BLaER1 (cell line): ENCODE results near the gene CADM4.

Experiments used
- H3K27ac ChIP-seq: shearing (Covaris generic); formaldehyde crosslinking; 2 replicates; pipeline ENCODE4 v1.8.1; 2022
- H3K27me3 ChIP-seq: shearing (Covaris generic); formaldehyde crosslinking; 2 replicates; pipeline ENCODE4 v1.8.1; 2022
- H3K36me3 ChIP-seq: shearing (Covaris generic); formaldehyde crosslinking; 2 replicates; pipeline ENCODE4 v1.8.1; 2022
- H3K4me1 ChIP-seq: shearing (Covaris generic); formaldehyde crosslinking; 2 replicates; pipeline ENCODE4 v1.8.1; 2022
- H3K4me2 ChIP-seq: shearing (Covaris generic); formaldehyde crosslinking; 2 replicates; pipeline ENCODE4 v1.8.1; 2022
- H3K4me3 ChIP-seq: shearing (Covaris generic); formaldehyde crosslinking; 2 replicates; pipeline ENCODE4 v1.8.1; 2022
- H3K9ac ChIP-seq: shearing (Covaris generic); formaldehyde crosslinking; 2 replicates; pipeline ENCODE4 v1.8.1; 2022
- H3K9me3 ChIP-seq: shearing (Covaris generic); formaldehyde crosslinking; 2 replicates; pipeline ENCODE4 v1.8.1; 2022
- H4K20me1 ChIP-seq: shearing (Covaris generic); formaldehyde crosslinking; 2 replicates; pipeline ENCODE4 v1.8.1; 2022
- Cebpa-rat ChIP-seq: shearing (Covaris generic); IDR thresholded peaks from 2 replicates; pipeline ENCODE4 v1.8.1; 2022

Gene CADM4

DNA sequence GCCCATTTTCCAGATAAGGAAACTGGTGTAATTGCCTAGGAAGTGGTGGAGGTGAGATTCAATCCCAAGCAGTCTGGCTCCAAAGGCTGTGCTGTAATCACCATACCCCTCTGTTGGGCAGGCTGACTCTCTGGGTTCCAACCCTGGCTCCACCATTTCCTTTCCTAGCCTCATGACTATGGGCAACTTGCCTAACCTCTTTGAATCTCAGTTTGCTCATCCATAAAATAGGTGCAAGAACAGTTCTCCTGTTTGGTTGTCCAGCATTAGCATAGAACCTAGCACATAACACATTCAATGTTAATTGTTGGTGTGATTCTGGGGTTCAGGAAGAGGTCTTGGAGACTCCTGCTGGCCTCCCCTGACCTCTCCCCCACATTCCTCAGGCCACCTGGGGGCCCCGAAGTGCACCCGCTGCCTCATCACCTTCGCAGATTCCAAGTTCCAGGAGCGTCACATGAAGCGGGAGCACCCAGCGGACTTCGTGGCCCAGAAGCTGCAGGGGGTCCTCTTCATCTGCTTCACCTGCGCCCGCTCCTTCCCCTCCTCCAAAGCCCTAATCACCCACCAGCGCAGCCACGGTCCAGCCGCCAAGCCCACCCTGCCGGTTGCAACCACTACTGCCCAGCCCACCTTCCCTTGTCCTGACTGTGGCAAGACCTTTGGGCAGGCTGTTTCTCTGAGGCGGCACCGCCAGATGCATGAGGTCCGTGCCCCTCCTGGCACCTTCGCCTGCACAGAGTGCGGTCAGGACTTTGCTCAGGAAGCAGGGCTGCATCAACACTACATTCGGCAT, 41.0 kb downstream of the CADM4 start:
- TF ChIP-seq Cebpa-rat: no peak
- Histone ChIP-seq H4K20me1 (peaks cover 34% of the 10 kb centered on the region; the same call in 1 of the 2 replicates), H3K9me3 (no peaks in the 10 kb centered on the region), H3K27ac (no peak overlapping the region), H3K36me3 (peaks cover 53% of the 10 kb centered on the region), H3K4me2 (peak overlapping the region; percentile 99), H3K27me3 (no peaks in the 10 kb centered on the region), H3K4me1 (peaks cover 58% of the 10 kb centered on the region), H3K9ac (0 out of 2 replicates have a peak overlapping the region, but pooled peaks have one; percentile 91), H3K4me3 (no peak overlapping the region)

DNA sequence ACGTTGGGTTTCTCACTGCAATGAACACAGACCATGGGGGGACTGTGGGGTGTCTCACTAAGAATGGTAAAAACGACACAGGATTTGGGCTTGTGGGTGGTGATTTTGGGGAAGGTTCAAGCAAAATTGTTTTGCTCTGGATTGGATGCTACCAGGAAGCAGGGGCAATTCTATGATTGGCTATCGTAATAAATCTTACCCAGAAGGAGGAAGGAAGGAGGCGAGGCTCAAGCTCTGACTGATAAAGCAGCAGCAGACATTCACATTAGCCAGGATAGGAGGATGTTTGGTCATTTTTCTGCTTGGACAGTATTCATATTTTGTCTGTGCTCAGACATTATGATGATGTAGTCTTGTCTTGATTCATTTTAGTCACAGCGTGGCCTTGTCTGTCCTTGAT, 41.8 kb downstream of the CADM4 start:
- H3K4me2 ChIP-seq: peak overlapping the region; percentile 99
- peaks cover 37% of the 10 kb centered on the region; the same call in 1 of the 2 replicates for H4K20me1 ChIP-seq
- H3K9me3 ChIP-seq: no peaks in the 10 kb centered on the region
- H3K9ac ChIP-seq: peak overlapping the region; percentile 91
- no peaks in the 10 kb centered on the region for H3K27me3 ChIP-seq
- peaks cover 59% of the 10 kb centered on the region for H3K36me3 ChIP-seq
- H3K4me3 ChIP-seq: peak overlapping the region; percentile 82
- no peak overlapping the region for H3K27ac ChIP-seq
- no peak for TF ChIP-seq Cebpa-rat
- H3K4me1 ChIP-seq: peaks cover 51% of the 10 kb centered on the region

DNA sequence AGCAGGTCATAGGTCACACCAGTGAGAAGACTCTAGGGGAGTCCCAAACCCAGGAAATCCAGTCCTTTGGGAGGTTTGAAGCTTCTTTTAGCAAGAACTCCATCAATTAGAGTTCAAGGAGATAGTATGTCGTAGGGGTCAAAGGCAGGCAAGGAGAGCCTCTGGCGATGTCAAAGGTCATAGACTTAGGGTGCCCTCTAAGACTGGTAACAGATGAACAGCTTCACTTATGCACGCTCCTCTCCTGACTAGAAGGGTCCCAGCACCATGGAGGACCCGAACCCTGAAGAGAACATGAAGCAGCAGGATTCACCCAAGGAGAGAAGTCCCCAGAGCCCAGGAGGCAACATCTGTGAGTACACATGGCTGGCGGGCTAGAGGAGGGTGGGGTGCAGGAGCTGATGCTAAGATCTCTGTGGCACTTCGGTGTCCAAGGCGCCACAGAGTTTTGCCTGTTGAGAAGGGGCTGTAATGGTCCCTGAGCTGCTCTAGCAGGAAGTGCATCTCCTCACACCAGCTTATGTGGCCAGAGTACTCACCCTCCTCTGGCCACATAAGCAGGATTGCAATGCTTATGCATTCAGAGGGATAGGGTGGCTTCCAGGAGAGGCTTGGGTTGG, 42.7 kb downstream of the CADM4 start:
- Histone ChIP-seq H3K9ac (peak overlapping the region; percentile 91), H3K27me3 (no peaks in the 10 kb centered on the region), H4K20me1 (peaks cover 46% of the 10 kb centered on the region; the same call in 1 of the 2 replicates), H3K4me3 (peak overlapping the region; percentile 82), H3K4me2 (peak overlapping the region; percentile 99), H3K27ac (peak overlapping the region; percentile 94), H3K4me1 (peaks cover 42% of the 10 kb centered on the region), H3K36me3 (peaks cover 59% of the 10 kb centered on the region), H3K9me3 (no peaks in the 10 kb centered on the region)
- TF ChIP-seq Cebpa-rat: no peak

DNA sequence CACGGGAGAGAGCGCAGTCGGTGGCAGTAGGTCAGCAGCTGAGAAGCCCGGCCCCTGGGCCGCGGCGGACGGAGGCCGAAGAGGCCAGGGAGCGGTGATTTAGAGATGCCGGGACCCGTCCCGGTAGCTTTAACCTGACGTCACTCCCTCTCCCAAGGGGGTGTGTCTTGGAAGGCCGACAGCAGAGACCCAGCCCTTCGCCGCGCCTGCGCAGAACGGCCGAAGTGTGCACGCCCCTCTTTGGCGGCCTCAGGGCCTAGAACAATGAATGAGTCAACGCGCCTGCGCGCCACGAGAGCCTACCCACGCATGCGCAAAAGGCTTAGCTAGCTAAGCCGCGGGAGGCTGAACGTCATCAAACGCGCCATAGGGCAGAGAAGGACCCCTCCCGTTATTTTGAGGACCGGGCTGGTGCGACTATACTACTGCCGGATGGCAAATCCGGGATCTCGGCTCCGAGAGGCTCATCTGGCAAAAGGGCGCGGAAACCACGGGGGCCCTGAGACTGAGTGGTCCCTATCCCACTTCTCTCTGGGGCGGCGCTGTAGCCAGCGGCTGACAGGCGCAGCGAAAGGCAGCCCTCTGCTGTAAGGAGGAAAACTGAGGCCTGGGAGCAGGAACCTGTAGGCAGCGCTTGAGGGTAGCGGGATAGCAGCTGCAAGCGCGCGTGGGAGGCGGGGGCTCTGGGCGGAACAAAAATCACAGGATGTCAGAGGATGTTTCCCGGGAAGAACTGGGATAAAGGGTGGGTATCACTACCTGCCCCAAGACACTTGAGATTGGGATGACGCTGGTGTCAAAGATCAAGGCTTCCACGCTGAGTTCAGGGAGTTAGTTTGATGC, 43.4 kb downstream of the CADM4 start, which contains the start of the genes IRGQ and ZNF576:
IRGQ (minus strand) TSS at position 136 of the 843 bp plus-strand sequence. CDS start 796 bp downstream, outside the sequence.
ZNF576 (plus strand) TSS at position 597 of the 843 bp plus-strand sequence. CDS start 514 bp downstream, outside the sequence.
- peak within 1 kb of the TSS; percentile 91 for H3K9ac ChIP-seq
- H3K4me2 ChIP-seq: peak within 1 kb of the TSS; percentile 99
- no peaks in the 10 kb centered on the region for H3K27me3 ChIP-seq
- H3K9me3 ChIP-seq: no peaks in the 10 kb centered on the region
- no peak for TF ChIP-seq Cebpa-rat
- peaks cover 37% of the 10 kb centered on the region for H3K4me1 ChIP-seq
- H3K4me3 ChIP-seq: peak within 1 kb of the TSS; percentile 82
- peaks cover 59% of the 10 kb centered on the region for H3K36me3 ChIP-seq
- H4K20me1 ChIP-seq: peaks cover 48% of the 10 kb centered on the region; the same call in 1 of the 2 replicates
- H3K27ac ChIP-seq: peak within 1 kb of the TSS; percentile 94

DNA sequence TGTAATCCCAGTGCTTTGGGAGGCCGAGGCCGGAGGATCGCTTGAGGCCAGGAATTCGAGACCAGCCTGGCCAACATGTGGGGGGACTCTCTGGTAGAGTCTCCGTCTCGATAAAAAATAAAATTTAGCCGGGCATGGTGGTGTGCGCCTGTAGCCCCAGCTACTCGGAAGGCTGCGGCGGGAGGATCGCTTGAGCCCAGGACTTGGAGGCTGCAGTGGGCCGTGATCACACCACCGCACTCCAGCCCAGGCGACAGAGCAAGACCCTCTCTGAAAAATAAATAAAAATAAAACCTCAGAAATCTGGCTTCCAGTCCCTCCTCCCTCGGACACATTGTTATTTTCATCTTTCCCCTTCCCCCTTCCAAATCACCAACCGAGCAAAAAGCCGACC, 44.0 kb downstream of the CADM4 start:
- peaks cover 54% of the 10 kb centered on the region; the same call in 1 of the 2 replicates for H4K20me1 ChIP-seq
- peak overlapping the region; percentile 91 for H3K9ac ChIP-seq
- H3K4me2 ChIP-seq: peak overlapping the region; percentile 98
- no peaks in the 10 kb centered on the region for H3K9me3 ChIP-seq
- TF ChIP-seq Cebpa-rat: no peak
- no peaks in the 10 kb centered on the region for H3K27me3 ChIP-seq
- peak overlapping the region; percentile 94 for H3K27ac ChIP-seq
- H3K4me3 ChIP-seq: peak overlapping the region; percentile 82
- peaks cover 40% of the 10 kb centered on the region for H3K4me1 ChIP-seq
- peaks cover 59% of the 10 kb centered on the region for H3K36me3 ChIP-seq

DNA sequence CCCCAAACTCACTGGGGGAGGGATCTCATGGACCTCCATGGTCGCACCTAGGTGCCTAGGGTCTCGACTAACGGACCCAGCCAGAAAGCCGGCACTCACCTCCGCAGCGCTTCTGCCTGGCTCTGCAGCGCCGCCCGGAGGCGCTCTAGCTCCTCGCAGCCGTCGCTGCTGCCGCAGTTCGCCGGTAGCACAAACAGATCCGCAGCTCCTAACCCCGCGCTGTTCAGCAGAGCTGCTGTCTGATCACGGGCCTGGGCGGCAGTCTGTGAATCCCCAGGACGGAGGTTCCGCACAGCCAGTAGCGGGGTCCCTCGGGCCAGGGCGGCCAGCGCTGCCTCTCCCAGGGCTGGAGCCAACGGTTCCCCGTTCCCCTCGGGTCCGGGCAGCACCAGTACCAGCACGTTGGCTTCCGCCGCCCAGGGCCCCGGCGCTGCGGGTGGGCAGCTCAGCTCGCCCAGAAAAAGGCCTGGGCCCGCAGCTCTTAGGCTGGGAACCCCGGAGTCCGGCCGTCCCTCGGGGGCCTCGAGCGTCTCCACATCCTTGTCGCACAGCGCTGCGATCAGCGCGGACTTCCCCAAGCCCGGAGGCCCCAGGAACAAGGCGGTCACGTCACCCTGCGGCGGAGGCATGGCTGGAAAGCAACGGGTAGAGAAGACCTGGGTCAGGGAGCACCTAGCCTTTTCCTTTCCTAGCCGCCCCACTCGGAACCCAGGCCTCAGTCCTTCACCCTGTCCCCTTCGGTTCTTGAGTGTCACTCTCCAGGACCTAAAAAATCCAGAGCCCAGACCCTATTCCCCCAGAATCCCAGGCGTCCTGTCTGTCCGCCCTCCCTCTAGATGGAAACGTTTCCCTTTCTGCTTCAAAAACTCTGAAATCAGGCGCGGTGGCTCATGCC, 44.7 kb downstream of the CADM4 start:
- H3K27me3 ChIP-seq: no peaks in the 10 kb centered on the region
- H3K9me3 ChIP-seq: no peaks in the 10 kb centered on the region
- peaks cover 59% of the 10 kb centered on the region for H3K36me3 ChIP-seq
- H4K20me1 ChIP-seq: peaks cover 55% of the 10 kb centered on the region; the same call in 1 of the 2 replicates
- peaks cover 46% of the 10 kb centered on the region for H3K4me1 ChIP-seq
- H3K4me3 ChIP-seq: peak overlapping the region; percentile 82
- H3K27ac ChIP-seq: peak overlapping the region; percentile 94
- no peak for TF ChIP-seq Cebpa-rat
- H3K9ac ChIP-seq: peak overlapping the region; percentile 91
- H3K4me2 ChIP-seq: peak overlapping the region; percentile 98

DNA sequence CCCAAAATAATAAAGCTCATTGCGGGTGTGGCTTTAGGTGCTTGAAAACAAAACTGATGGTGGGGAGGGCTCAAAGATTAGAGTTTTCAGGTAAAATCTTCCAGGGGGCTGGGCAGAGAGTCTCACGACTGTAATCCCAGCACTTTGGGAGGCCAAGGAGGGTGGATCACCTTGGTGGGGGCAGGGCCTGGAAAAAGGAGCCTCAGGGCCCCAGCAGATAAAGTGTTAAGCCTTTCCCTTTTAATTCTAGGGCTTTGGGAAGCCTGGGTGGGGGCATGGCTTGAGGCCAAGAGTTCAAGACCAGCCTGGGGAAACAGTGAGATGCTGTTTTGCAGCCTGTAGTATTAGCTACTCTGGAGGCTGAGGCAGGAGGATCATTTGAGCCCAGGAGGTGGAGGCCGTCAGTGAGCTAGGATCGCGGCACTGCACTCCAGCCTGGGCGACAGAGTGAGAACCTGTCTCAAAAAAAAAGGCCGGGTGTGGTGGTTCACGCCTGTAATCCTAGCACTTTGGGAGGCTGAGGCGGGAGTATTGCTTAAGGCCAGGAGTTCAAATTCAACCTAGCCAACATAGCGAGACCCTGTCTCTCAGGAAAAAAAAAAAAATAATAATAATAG, 45.5 kb downstream of the CADM4 start:
- Histone ChIP-seq H3K9me3 (no peaks in the 10 kb centered on the region), H3K27ac (peak overlapping the region; percentile 32; the same call in 1 of the 2 replicates), H3K27me3 (no peaks in the 10 kb centered on the region), H3K4me2 (peak overlapping the region; percentile 98), H3K36me3 (peaks cover 59% of the 10 kb centered on the region), H3K4me1 (peaks cover 54% of the 10 kb centered on the region), H4K20me1 (peaks cover 47% of the 10 kb centered on the region; the same call in 1 of the 2 replicates), H3K9ac (no peak overlapping the region), H3K4me3 (peak overlapping the region; percentile 82)
- TF ChIP-seq Cebpa-rat: no peak

DNA sequence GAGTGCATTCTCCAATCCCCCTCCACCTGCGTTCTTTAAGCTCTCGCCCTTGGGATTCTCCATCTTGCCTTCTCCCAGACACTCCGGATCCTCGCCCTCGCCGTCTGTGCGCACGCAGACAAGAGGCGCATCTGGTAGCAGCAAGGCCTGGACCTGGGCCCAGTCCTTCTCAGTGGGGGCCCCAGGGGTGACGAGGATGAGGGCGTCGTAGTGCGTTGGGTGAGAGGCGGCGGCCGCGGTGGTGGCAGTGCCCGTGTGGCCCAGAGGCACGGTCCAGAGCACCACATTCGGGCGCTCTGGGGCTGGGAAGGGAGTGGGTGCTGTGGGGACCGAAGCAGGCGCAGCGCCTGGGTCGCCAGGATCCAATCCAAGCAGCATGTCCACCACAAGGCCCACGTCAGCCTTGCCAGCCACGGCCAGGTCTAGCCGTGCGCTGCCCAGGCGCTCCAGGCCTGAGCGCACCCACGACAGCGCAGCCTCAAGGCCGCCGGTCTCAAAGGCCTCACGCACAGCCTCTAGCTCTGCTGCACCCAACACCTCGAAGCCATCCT, 46.8 kb downstream of the CADM4 start:
- Histone ChIP-seq H3K9ac (no peak overlapping the region), H3K36me3 (peaks cover 55% of the 10 kb centered on the region)

More for the DNA sequence above, 46.8 kb downstream of the CADM4 start:
- peaks cover 37% of the 10 kb centered on the region; the same call in 1 of the 2 replicates for H4K20me1 ChIP-seq
- H3K9me3 ChIP-seq: no peaks in the 10 kb centered on the region
- no peak overlapping the region for H3K4me3 ChIP-seq
- H3K4me1 ChIP-seq: peaks cover 45% of the 10 kb centered on the region
- TF ChIP-seq Cebpa-rat: no peak
- no peak overlapping the region for H3K27ac ChIP-seq
- H3K4me2 ChIP-seq: no peak overlapping the region
- no peaks in the 10 kb centered on the region for H3K27me3 ChIP-seq
